Vagina (tissue), 2 donors: Measurements from ENCODE around the gene SEC24D.

Experiments used
- POLR2A ChIP-seq, 2 donors: fragments of 450-650 bp; IDR thresholded peaks; one replicate each; pipeline ENCODE4 v1.6.1; 2017; ENCODE audit warnings: antibody characterized with exemption in 2 of 2, mild to moderate bottlenecking in 2 of 2, moderate library complexity in 2 of 2
- POLR2AphosphoS5 ChIP-seq, 2 donors: sonication (generic); formaldehyde crosslinking; IDR thresholded peaks; one replicate each; pipeline ENCODE4 v1.9.0; 2017; ENCODE audit warnings: antibody characterized with exemption in 2 of 2, mild to moderate bottlenecking in 2 of 2, low read depth in 1 of 2; ENCODE audit not compliant: insufficient read depth in 1 of 2

- TF ChIP-seq POLR2AphosphoS5 (IDR thresholded peaks at IDR 0.05; ENCODE audit: insufficient read depth in 1 of 2, low read depth in 1 of 2), result no peak
- no peak for TF ChIP-seq POLR2A (IDR thresholded peaks at IDR 0.05)
Measured at GRCh38 chr4:118754890-118755289, 81.0 kb downstream of the SEC24D start.
